ENCODE results near the gene EXTL1.

DNA sequence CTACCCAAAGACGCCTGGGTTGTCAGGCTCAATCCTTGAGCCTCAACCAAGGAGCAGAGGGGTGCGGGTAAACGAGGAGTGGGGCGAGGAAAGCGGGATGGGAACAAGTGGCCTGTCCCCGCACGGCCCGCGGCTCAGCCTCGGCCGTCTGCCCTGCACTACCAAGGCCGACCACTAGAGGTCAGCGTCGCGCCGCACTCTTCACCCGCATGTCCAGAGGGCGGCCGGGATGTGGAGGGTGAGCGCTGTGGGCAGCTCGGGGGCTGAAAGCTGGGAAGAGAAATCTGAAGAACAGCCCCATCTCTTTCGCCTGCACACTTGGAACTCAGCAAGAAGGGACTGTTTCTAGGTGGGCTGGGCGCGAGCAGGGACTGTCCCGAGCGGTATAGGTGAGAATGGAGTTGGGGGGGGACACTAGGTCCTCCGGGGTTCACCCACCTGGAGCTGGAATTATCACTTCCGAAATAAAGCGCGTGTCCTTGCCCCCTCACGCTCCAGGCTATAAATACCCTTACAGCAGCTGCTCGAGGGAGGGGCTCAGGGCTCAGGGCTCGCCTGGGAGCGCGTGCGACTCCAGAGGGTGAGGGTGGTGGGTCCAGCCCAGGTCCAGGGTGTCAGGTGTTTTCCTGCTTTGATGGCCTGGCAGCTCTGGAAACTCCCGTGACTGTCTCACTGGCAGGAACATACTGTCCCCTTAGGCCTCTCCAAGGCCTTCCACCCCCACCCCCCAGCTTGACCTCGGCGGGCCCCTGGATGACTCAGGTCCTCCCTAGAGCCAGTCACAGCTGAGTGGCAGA lies 14.6 kb downstream of the EXTL1 start:
- peak; percentile 89 for TF ChIP-seq CTCF (conservative IDR thresholded peaks at IDR 0.05)
- TF ChIP-seq ZFX (IDR thresholded peaks at IDR 0.05), result no peak
